Measurements from ENCODE around the gene TMEM200B. TPM values are rescaled to one million over a fixed set of nuclear protein-coding genes. Genes with fewer than 3 reads are reported as not detected.
"Not testable (repeated sequence)": the region's sequence is repeated elsewhere in the genome, so short reads cannot be mapped to it uniquely, and the experiment has no call there.

Gene TMEM200B
- total RNA-seq, 1 donor from 2014 or later, result 25.8 TPM

DNA sequence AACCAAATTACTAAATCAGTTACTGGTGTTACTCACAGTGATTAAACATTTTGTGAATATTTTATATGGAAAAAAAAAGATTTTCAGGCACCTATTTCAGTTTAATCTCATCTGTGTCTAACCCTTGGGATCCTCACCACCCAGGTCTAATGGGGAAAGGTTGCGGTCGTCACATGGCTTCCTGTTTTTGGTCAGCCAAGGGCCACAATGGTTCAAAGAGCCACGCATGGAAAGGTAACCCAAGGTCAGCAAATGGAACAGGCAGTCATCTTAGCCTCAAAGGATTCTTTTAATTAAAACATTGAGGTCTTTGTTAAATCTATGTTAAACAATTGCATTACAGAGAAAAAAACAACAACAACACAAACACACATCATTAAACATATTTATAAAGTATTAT lies 36.1 kb upstream of the TMEM200B start:
- intact Hi-C loops (cut with DNase I), result no loop called here
- H3K36me3 ChIP-seq, result peaks cover 0 to 39% of the 10 kb centered on the region in 2 donors

DNA sequence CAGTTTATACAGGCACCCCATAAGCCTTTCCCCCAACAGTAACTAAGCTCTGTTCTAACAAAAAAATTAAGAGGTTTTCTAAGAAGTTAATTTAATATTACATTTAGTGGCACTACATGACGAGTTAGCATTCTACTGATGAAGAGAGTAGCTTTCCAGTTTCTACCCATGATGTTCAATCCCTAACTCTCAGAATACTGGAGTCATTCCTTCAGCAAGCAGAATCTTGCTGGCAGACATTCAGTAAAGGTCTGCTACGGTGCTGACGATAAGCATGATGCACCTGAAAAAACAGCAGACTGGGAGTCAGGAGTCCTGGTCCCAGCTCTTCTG lies 33.5 kb upstream of the TMEM200B start:
- Histone ChIP-seq H3K4me1 (peaks cover 26% of the 10 kb centered on the region), H3K9me3 (no peaks in the 10 kb centered on the region), H3K36me3 (peaks cover 0 to 63% of the 10 kb centered on the region in 2 donors), H3K27me3 (no peaks in the 10 kb centered on the region), H3K27ac (no peak overlapping the region), H3K4me3 (no peak overlapping the region)
- TF ChIP-seq POLR2A (IDR thresholded peaks at IDR 0.05) (no peak), POLR2AphosphoS5 (IDR thresholded peaks at IDR 0.05; ENCODE audit: insufficient read depth in 1 of 2, low read depth in 1 of 2) (no peak)
- TF ChIP-seq, protein P1, sequence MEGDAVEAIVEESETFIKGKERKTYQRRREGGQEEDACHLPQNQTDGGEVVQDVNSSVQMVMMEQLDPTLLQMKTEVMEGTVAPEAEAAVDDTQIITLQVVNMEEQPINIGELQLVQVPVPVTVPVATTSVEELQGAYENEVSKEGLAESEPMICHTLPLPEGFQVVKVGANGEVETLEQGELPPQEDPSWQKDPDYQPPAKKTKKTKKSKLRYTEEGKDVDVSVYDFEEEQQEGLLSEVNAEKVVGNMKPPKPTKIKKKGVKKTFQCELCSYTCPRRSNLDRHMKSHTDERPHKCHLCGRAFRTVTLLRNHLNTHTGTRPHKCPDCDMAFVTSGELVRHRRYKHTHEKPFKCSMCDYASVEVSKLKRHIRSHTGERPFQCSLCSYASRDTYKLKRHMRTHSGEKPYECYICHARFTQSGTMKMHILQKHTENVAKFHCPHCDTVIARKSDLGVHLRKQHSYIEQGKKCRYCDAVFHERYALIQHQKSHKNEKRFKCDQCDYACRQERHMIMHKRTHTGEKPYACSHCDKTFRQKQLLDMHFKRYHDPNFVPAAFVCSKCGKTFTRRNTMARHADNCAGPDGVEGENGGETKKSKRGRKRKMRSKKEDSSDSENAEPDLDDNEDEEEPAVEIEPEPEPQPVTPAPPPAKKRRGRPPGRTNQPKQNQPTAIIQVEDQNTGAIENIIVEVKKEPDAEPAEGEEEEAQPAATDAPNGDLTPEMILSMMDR (IDR thresholded peaks at IDR 0.05), result no peak
- DNase-seq (ENCODE audit: extremely low spot score in 2 of 2), result no peak
- intact Hi-C loops (cut with DNase I), result no loop called here

More for the DNA sequence above, 36.1 kb upstream of the TMEM200B start:
- H3K27me3 ChIP-seq, result no peaks in the 10 kb centered on the region
- TF ChIP-seq, protein P1 (IDR thresholded peaks at IDR 0.05), result no peak
- TF ChIP-seq POLR2A (IDR thresholded peaks at IDR 0.05) (no peak), POLR2AphosphoS5 (IDR thresholded peaks at IDR 0.05; ENCODE audit: insufficient read depth in 1 of 2, low read depth in 1 of 2) (no peak)
- no peaks in the 10 kb centered on the region for H3K9me3 ChIP-seq
- DNase-seq (ENCODE audit: extremely low spot score in 2 of 2), result no peak
- no peak overlapping the region for H3K27ac ChIP-seq
- H3K4me1 ChIP-seq, result peaks cover 44% of the 10 kb centered on the region
- H3K4me3 ChIP-seq, result no peak overlapping the region

DNA sequence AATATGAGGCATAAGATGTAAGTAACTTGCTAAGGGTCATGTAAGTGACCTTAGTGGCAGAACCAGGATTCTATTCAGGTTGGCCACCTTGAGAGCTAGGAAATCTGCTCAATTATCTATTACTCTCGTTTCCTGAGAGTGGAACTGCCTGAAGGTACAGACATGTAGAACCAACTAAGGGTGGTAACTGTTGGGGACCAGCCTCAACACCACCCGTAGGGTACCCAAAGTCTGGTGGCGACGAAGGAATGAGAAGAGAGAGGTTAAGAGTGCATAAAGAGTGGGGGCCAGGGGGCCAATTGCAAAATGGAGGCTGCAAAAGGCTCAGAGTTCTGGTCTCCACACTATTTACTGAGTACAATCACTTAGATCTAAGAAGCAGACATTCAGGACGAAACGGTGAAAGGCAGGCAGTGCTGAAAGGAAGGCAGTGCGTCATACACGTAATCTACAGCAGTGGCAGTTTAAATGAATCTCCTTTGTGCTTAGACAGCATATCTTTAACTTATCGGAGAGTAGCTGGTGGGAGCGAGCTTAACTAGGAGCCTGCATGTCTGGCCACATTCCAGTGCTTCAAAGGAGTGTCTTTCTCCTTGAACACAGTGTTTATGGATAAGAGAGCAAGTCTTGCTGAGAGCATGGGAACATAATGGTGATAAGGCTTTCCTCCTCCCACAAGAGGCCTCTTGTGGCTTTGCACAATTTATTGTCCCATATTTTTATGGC lies 33.0 kb upstream of the TMEM200B start:
- TF ChIP-seq POLR2A (IDR thresholded peaks at IDR 0.05), result no peak
- no peak for TF ChIP-seq POLR2AphosphoS5 (IDR thresholded peaks at IDR 0.05; ENCODE audit: insufficient read depth in 1 of 2, low read depth in 1 of 2)
- TF ChIP-seq, protein P1 (IDR thresholded peaks at IDR 0.05), result no peak
- intact Hi-C loops (cut with DNase I), result no loop called here
- peaks cover 21% of the 10 kb centered on the region for H3K4me1 ChIP-seq
- peaks cover 0 to 69% of the 10 kb centered on the region in 2 donors for H3K36me3 ChIP-seq
- DNase-seq (ENCODE audit: extremely low spot score in 2 of 2), result no peak
- H3K27me3 ChIP-seq, result no peaks in the 10 kb centered on the region
- no peak overlapping the region for H3K4me3 ChIP-seq
- no peak overlapping the region for H3K27ac ChIP-seq
- no peaks in the 10 kb centered on the region for H3K9me3 ChIP-seq

DNA sequence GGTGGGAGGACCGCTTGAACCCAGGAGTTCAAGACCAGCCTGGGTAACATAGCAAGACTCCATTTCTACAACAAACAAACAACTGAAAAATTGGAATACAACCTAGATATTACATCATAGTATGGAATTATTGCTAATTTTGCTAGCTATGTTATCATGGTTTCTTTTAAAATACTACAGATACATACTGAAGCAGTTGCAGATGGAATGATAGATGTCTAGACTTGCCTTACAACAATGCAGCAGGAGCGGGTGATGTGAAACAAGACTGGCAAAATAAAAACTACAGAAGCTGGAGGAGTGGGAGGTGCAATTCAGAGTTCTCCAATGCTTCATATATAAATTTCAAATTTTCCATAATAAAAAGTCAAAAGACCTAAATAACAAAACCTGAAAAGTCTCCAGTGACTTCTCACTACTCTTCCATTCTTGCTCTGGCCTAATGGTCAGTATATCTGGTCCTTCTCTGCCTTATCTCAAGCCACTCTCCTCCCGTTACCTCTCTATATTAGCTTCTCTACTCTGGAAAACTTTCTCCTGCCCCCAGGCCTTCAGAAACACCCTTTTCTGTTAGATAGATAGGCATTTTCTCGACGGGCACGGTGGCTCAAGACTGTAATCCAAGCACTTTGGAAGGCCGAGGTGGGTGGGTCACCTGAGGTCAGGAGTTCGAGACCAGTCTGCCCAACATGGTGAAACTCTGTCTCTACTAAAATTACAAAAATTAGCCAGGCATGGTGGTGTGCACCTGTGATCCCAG lies 28.5 kb upstream of the TMEM200B start:
- TF ChIP-seq POLR2AphosphoS5 (IDR thresholded peaks at IDR 0.05; ENCODE audit: insufficient read depth in 1 of 2, low read depth in 1 of 2) (no peak), POLR2A (IDR thresholded peaks at IDR 0.05) (no peak)
- TF ChIP-seq, protein P1 (IDR thresholded peaks at IDR 0.05), result no peak
- Histone ChIP-seq H3K4me1 (peaks cover 7% of the 10 kb centered on the region), H3K27ac (no peak overlapping the region), H3K27me3 (no peaks in the 10 kb centered on the region), H3K4me3 (no peak overlapping the region), H3K36me3 (peaks cover 0 to 83% of the 10 kb centered on the region in 2 donors), H3K9me3 (no peaks in the 10 kb centered on the region)
- intact Hi-C loops (cut with DNase I), result no loop called here
- DNase-seq (ENCODE audit: extremely low spot score in 2 of 2), result no peak

DNA sequence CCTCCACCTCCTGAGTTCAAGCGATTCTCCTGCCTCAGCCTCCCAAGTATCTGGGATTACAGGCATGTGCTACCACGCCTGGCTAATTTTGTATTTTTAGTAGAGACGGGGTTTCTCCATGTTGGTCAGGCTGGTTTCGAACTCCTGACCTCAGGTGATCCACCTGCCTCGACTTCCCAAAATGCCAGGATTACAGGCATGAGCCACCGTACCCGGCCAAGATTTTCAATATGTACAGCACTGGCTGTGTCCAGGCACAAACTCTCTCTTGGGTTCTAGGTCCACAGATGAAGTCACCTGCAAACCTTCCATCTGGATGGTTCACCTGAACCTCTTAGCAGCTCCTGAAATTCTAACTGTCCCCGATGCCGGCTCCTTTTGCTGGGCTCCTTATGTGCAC lies 26.6 kb upstream of the TMEM200B start:
- H3K9me3 ChIP-seq; H3K4me3 ChIP-seq; H3K27me3 ChIP-seq; DNase-seq (ENCODE audit: extremely low spot score in 2 of 2); H3K4me1 ChIP-seq; intact Hi-C loops (cut with DNase I); H3K27ac ChIP-seq: not testable (repeated sequence)
- peaks cover 0 to 98% of the 10 kb centered on the region in 2 donors for H3K36me3 ChIP-seq
